GM08714 (cell line): ENCODE measurements around the gene EXOC4.

Source experiments
- H3K4me3 ChIP-seq: fragments of 200-500 bp; sonication (Bioruptor generic); 2 replicates; pipeline ENCODE4 v1.5.1; 2014; ENCODE audit warnings: mild to moderate bottlenecking, low read length, inconsistent platforms
- ZNF274 ChIP-seq: IDR thresholded peaks from 2 replicates; pipeline ENCODE4 v1.6.1; 2012; ENCODE audit warnings: mild to moderate bottlenecking, low read depth, low read length

The EXOC4 gene

GRCh38 chr7:133850497-133851280 lies 597.8 kb downstream of the EXOC4 start:
- TF ChIP-seq ZNF274: no peak
- no peak overlapping the region for H3K4me3 ChIP-seq

GRCh38 chr7:133851411-133851810 lies 598.5 kb downstream of the EXOC4 start:
- H3K4me3 ChIP-seq: no peak overlapping the region
- no peak for TF ChIP-seq ZNF274

GRCh38 chr7:133853706-133854276 lies 600.9 kb downstream of the EXOC4 start:
- no peak overlapping the region for H3K4me3 ChIP-seq
- no peak for TF ChIP-seq ZNF274

- TF ChIP-seq ZNF274: no peak
- no peak overlapping the region for H3K4me3 ChIP-seq
These were observed 601.9 kb downstream of the EXOC4 start for GRCh38 chr7:133854739-133855138.

GRCh38 chr7:133857376-133858119 lies 604.7 kb downstream of the EXOC4 start:
- TF ChIP-seq ZNF274: no peak
- no peak overlapping the region for H3K4me3 ChIP-seq

GRCh38 chr7:133858311-133858710 lies 605.4 kb downstream of the EXOC4 start:
- no peak overlapping the region for H3K4me3 ChIP-seq
- no peak for TF ChIP-seq ZNF274

GRCh38 chr7:133859231-133859630 lies 606.4 kb downstream of the EXOC4 start:
- H3K4me3 ChIP-seq: no peak overlapping the region
- TF ChIP-seq ZNF274: no peak

GRCh38 chr7:133859871-133860450 lies 607.1 kb downstream of the EXOC4 start:
- TF ChIP-seq ZNF274: no peak
- H3K4me3 ChIP-seq: no peak overlapping the region

- no peak overlapping the region for H3K4me3 ChIP-seq
- no peak for TF ChIP-seq ZNF274
These were observed 607.9 kb downstream of the EXOC4 start for GRCh38 chr7:133860628-133861335.

GRCh38 chr7:133861876-133862275 lies 609.0 kb downstream of the EXOC4 start:
- TF ChIP-seq ZNF274: no peak
- no peak overlapping the region for H3K4me3 ChIP-seq

GRCh38 chr7:133863362-133864061 lies 610.6 kb downstream of the EXOC4 start:
- TF ChIP-seq ZNF274: no peak
- no peak overlapping the region for H3K4me3 ChIP-seq

- no peak overlapping the region for H3K4me3 ChIP-seq
- TF ChIP-seq ZNF274: no peak
These were observed 616.7 kb downstream of the EXOC4 start for GRCh38 chr7:133869556-133869955.

- TF ChIP-seq ZNF274: no peak
- no peak overlapping the region for H3K4me3 ChIP-seq
These were observed 618.9 kb downstream of the EXOC4 start for GRCh38 chr7:133871757-133872156.

GRCh38 chr7:133873187-133873586 lies 620.3 kb downstream of the EXOC4 start:
- TF ChIP-seq ZNF274: no peak
- H3K4me3 ChIP-seq: no peak overlapping the region
